Activated T-cell treated with anti-CD3 and anti-CD28 coated beads for 48 hours (primary cell): ENCODE measurements around the gene COL6A2.
"Not testable (repeated sequence)": the region's sequence is repeated elsewhere in the genome, so short reads cannot be mapped to it uniquely, and the experiment has no call there.

ENCODE experiments used
- DNase-seq: peaks from one replicate; pipeline ENCODE4 v3.0.0-alpha.2; 2020; ENCODE audit warnings: low read depth

The COL6A2 gene

DNA sequence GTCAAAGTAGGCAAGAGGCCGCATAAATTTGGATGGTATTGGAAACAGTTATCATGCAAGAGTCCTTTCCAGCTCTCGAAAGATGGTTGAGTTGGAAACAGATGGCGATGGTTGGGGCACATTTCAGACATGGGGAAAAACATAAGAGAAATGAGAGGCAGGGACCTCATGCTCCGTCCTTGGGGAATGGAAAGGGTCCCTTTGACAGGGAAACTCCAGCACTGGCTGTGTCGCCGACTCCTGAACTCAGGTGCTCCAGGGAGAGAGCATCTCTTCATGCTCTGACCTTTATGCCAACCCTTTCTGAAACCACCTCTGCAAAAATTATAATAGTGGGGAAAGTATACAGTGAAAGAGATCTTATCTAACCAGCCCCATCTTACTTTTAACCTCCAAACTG, 36.8 kb upstream of the COL6A2 start:
- no peak for DNase-seq

DNA sequence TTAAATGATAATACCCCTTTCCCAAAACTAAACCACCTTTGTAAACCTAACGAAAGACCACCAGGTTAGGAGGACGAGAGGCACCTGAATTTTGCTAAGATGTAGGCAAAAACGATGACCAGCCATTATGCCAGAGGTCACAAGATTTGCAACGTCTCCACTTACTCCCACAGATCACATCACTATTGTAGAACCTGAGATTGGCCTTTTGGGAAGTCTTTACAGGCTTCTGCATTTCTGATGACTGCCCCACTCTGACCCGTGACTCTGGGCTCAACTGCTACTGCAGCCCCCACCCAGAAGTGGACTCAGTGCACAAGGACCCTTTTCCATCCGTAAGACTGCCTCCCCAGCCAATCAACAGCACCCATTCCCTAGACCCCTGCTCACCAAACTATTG, 36.4 kb upstream of the COL6A2 start:
- no peak for DNase-seq

DNA sequence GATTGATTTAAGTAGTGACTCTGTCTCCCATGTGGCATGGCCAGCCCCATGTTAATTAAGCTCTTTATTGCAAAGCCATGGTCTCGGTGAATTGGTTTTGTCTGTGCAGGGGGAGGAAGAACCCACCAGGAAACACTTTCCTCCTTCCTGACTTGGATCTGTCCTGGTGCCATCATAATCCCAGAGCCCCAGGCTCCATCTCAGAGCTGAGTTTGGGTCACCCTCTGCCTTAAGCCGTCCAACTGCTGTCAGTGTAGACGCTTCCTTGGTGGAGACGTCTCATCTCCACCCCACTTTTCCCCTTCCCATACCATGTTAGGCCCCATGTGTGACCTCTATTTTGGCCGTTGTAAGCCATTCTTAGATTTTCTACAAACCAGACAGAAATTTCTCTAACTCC, 36.0 kb upstream of the COL6A2 start:
- no peak for DNase-seq

DNA sequence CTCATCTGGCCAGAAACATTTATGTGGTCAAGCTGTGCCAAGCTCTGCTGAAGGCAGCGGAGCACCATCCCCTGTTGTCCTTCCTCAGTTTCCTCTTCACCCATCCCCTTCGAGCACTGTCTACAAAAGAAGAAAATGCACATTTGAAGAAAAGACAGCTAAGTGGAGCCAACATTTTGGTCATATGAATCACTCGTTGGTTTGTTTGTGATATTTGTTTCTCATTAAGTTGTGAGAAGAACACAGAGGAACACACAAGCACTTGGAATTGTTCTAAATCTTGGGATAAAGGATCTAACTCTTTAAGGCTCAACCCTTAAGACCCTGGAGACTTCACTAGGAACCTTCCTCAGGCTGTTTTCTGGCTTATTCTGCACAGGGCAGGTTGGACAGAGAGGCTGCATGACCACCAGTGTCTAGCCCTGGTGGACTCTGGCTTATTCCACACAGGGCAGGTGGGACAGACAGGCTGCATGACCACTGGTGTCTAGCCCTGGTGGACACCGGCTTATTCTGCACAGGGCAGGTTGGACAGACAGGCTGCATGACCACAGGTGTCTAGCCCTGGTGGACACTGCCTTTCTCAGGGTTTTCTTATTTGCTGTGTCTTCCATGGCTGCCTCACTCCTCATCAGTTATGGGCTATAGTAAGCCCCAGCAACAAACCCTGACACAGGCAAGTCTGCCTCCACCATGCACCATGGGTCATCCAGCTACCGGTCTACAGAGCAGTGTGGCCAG, 35.3 kb upstream of the COL6A2 start:
- no peak for DNase-seq

DNA sequence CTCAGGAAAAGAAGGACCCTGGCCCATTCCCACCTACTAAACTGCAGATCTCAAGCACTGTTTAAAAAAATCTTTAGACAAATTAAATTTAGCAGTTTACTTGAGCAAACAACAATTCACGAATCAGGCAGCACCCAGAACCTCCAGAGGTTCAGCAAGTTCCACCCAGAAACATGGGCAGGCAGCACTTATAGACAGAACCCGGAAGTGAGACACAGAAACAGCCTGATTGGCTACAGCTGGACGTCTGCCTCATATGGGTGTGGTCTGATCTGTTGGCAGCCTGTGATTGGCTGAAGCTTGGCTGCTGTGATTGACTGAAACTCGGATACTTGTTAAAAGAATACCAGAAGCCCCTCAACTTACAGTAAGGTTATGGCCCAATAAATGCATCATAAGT, 34.7 kb upstream of the COL6A2 start:
- no peak for DNase-seq

DNA sequence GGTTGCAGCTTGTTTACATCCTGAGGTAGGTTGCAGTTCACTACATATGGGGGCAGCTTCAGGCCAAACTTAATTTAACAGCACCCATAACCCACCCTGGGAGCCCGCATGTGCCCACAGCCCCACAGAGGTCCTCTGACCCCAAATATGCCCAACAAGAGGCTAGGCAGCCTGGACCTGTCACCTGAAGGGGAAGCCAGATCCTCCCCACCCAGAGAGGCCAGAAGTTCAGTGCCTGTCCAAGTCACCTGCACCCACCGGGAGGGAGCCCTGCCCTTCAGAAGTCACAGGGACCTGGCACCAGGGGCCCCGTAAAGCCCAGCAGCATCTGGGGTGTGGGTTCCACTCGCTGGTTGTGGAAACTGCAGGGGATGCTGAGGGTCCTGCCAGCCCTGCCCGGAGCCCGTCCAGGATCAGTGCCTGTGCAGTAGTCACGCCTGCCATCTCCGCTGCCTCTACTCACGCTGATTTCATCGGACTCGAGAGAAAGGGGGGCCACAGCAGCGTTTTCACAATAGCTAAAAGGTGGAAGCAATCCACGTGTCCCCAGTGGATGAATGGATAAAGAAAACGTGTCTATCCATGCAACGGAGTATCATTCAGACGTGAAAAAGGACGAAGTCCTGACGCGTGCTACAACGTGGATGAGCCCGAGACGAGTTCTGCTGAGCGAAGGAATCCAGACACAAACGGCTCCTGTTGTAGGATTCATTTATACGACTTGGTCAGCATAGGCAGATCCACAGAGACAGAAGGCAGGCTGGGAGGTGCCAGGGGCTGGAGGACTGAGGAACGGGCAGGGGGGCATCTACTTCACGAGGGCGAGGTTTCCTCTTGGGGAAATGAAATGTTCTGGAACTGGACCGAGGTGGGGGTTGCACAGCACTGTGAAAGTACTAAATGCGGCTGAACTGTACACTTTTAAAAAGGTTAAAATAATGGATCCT, 33.9 kb upstream of the COL6A2 start:
- no peak for DNase-seq

DNA sequence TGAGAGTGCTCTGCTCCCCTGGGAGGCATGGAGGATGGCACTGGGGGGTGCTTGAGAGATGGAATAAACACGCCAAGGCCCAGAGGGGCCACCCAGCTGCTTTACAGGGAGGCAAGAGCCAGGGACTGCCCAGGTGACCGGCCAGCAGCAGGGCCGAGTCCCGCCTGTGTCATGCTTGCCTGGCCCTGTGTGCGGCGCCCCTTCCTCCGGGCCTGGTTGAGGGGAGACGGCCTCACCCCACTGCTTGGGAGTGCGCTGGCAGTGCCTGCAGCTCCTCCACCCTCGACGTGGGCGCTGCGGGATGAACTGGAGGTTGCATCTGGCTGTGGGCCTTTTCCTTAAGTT, 33.1 kb upstream of the COL6A2 start:
- DNase-seq = no peak

DNA sequence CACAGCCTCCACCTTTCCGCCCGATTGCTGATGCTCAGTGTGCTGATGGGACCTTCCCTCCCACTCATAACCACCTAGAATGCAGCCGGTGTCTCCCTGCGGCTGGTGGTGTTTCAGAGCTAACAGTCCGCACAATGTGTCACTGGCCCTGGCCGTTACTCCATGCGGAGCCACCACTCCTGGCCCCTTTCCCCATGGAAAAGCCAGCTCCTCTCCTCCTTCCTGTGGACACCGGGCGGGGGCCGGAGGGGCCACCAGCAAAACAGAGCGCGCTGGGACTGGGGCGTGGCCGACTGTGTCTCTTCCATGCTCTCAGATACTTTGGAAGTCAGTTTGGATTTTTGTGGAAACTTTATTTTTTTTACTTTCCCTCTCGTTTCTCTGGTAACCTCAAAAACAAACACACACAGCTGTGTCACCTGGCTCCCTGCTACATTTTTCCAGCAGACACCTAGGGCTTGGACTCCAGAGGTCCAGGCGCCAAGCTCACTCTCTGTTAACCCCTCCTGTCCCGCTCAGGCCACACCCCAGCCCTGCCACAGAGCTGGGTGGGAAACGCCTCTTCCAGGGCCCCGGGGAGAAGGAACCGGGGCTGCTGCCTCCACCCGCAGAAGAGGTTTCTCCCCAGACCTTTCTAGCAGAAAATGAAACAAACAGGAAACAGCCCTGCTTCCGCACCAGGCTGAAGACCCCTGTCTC, 32.5 kb upstream of the COL6A2 start:
- DNase-seq = no peak

DNA sequence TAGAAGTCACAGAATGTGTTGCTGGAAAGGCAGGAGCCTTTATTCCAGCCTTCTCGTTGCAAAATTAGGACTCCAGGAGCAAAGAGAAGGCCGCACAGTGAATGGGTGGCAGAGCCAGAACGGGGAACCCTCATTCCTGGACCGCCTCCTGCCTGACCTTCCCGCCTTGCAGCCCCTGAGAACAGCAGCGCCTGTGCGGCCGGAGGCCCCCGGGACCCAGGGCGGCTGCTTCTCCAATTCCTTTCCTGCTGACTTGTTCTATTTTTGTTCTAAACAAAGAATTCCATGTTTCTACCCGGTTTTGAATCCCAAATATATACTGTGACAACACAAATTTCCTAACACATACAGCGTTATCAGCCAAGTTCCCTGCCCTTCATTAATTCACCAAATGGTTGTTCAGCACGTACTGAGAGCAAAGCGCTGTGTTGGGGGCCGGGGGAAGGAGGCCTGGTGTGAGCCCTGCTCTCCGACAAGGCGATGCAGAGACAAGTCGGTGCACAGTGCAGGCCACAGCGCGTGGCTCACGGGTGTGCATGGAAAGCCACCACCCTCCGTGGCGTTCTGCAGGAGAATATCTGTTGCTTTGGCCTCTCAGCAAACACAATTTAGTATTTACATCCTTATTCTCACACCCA, 31.9 kb upstream of the COL6A2 start:
- no peak for DNase-seq

DNA sequence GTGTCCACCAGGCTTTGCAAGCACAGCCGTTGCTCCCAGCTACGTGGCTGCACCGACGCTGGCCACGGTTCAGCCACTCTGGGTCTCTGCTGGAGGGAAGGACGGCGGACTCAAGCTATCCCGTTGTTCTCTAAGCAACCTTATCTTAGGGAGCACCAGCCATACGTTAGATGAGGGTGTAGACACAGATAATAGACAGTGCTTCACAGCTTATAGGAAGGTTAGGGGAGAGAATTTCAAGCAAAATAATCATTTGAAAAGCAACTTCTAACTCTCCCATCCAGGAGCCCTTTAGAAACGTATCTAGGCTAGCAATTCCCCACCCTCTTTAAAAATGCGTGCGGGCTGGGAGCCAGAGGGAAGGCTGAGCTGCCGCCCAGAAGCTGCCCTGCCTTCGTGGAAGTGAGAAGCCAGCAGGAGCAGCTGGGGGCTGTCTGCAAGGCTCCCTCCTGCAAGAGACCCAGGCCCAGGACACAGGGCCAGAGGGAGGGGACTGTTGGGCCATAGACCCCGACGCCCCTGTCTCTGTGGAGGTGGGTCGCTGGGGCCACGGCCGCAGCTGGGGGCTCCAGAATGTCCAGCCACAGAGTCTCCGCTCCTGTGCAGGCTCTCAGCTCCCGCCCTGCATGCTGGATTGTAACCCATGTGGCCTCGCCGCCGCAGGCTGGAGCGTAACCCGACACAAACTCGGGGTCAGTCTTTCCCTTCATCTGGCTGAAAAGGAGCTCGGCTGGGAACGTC, 31.2 kb upstream of the COL6A2 start:
- DNase-seq = no peak

DNA sequence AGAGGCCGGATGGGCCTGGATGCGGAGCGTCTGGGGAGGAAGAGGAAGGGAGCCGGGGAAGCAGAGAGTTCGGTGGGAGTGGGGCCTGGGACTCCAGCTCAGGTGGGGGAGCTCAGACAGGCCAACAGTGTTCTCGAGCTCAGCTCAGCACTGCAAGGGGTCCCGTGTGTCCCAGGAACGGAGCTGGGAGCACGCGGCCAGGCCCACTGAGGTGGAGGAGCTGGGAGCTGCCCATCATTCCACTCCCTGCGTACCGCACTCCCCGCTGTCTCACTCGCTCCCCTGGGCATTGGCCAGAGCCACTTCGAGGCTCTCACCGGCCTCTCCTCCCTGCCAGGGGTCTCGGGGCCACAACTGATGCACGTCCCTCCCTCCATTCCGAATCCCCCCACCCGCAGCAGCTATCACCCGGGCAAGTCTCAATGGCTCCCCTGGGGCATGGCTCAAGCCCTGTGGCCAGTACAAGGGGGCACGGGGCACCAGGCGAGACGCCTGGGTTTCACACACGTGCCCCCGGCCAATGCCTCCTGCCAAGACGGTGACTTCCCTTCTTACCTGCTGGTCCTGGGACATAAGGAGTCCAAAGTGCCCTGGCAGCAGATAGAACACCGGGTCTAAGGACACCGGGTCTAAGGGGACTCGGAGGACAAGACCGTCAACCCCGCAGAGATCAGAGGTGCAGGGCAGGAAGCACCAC, 30.3 kb upstream of the COL6A2 start:
- no peak for DNase-seq

DNA sequence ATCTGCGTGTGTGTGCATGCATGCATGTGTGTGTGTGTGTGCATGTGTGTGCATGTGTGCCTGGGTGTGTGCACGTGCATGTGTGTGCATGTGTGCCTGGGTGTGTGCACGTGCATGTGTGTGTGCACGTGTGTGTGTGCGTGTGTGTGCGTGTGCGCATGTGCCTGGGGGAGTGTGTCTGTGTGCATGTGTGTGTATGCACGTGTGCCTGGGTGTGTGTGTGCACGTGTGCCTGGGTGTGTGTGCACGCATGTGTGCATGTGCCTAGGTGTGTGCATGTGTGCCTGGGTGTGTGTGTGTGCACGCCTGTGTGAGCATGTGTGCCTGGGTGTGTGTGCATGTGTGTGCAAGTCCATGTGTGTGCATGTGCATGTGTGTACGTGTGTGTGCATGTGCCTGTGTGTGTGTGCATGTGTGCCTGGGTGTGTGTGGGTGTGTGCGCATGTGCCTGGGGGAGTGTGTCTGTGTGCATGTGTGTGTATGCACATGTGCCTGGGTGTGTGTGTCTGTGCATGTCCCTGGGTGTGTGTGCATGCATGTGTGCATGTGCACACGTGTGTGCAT, 29.3 kb upstream of the COL6A2 start:
- DNase-seq = no peak

DNA sequence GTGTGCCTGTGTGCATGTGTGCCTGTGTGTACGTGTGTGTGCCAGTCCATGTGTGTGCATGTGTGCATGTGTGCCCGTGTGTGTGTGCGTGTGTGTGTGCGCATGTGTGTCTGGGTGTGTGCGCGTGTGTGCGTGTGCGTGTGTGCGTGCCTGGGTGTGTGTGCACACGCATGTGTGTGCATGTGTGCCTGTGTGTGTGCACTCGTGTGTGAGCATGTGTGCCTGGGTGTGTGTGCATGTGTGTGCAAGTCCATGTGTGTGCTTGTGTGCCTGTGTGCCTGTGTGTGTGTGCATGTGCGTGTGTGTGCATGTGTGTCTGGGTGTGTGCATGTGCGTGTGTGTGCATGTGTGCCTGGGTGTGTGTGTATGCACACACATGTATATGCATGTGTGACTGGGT, 28.7 kb upstream of the COL6A2 start:
- DNase-seq = no peak

DNA sequence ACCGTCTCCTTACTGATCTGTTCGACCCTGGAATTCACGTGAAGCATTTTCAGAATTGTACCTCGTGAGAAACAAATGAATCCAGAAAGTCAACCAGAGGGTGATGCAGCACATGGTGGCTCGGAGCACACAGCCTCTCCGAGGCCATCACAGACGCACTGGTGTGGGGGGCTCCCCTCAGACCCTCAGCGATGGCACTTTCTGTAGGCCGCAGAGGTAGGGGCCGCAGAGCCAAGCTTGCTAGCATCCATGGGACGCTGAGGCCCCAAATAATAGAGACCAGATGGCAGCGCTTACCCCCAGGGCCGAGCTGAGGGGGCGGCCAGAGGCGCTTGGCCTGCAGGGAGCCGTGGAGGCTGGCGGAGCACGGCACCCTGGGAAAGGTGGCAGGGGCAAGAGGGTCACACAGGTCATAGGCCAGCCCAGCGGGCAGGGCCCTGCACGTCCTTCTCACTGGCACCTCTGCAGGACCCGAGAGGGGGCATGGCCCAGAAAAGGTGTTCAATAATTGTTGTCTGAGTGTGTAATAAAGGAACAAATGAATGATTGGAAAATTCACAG, 28.1 kb upstream of the COL6A2 start:
- no peak for DNase-seq

DNA sequence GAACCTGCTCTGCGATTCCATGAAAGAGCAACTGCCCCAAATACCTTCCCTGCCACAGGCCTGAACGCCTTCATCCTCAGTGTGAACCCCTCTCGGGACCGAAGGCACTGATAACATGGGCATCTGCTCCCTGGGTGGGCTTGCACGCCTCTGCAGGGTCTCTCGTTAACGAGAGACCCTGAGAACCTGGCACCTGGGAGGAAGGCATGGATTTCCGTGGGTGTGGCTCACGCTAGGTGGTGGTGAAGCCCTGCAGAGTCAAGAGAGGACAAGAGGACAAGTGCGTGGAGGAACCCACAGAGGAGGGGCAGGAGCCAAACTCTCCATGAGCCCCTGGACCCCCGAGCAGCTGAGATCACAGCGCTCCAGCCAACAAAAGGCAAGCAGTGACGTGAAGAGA, 26.8 kb upstream of the COL6A2 start:
- no peak for DNase-seq

DNA sequence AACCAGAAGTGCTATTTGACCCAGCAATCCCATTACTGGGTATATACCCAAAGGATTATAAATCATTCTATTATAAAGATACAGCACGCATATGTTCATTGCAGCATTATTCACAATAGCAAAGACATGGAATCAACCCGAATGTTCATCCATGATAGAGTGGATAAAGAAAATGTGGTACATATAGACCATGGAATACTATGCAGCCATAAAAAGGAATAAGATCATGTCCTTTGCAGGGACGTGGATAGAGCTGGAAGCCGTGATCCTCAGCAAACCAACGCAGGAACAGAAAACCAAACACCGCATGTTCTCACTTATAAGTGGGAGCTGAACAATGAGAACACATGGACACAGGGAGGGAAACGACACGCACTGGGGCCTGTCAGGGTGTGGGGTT, 21.2 kb upstream of the COL6A2 start:
- DNase-seq = not testable (repeated sequence)

DNA sequence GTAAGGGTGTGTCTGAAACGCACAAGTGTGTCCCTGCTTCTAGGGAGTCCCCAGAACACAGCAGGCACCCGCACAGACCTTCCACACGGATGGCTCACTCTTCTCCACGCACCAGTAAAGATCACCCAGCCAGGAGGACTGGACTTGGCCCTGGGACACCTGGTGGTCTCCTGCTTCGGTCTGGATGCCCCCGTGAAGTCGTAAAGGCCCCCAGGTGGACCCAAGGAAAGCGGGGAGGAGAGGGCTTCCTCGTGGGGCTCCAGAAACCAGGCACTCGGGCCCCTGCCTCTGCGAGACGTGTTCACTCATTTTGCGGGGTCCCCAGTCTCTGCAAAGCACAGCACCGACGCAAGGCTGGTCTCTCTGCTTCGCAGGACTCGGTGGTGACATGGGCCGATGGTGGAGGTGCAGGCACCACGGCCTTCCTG, 20.2 kb upstream of the COL6A2 start:
- DNase-seq = no peak

DNA sequence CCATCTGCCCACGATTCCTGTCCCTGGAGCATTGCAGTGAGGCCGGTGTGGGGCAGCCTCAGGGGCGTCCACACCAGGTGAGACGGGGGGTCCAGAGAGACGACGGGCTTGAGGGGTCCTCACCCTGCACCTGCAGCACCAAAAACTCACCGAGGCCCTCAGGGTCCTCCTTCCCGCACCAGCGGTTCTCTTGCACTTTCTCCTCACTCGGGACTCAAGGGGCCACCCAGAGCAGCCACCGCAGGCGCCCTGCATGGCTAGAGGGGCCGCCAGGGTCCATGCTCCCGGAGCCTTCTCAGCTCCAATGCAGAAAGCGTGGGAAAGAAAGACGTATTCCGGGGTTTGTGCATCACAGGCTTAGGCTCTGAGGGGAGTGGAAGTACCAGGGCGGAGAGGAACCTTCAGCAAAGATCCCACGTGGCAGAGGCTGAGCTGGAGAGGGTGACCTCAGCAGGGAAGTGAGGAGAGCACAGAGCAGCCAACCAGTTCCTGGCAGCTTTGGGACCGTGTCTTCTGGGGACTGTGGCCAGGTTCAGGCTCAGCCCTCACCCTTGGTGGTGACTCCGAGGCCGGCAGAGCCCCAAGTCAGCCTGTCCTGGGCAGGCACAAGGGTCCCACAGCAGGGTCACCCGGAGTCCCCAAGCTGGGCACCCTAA, 19.5 kb upstream of the COL6A2 start:
- DNase-seq = no peak

DNA sequence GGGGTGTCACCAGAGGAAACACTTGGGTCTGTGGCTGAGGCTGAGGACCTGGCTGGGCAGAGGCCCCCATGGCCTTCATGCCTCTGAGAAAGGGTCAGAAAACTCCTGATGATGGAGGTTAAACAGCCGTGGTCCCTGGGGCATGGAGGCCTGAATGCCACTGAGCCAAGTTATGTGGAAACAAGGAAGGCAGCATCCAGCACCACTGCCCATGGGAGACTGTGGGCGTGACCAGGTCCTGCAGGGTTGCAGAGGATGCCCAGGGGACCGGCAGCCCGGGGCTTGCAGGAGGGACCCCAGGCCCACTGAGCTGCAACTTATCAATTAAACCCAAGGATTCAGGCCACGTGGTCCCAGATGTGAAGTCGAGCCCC, 18.9 kb upstream of the COL6A2 start:
- no peak for DNase-seq
